ENCODE data around the gene ZNF439. TPM values are rescaled to one million over a fixed set of nuclear protein-coding genes. Genes with fewer than 3 reads are reported as not detected.

ZNF439 gene
- total and polyA plus RNA-seq, 2 of the 8 experiments (the other 6 are each of a cell fraction or from before 2014, with no cell fraction given): 0.09 TPM; not detected in 1

GRCh38 chr19:11887611-11888531 lies 39.3 kb downstream of the ZNF439 start, which contains the start of gene ZNF69:
ZNF69 (plus strand) TSS chr19:11887782; CDS start chr19:11887924, 142 bp downstream.
- H3K56ac ChIP-seq (replicated peaks; ENCODE audit: insufficient read length, low read depth, low read length): peak within 1 kb of the TSS; percentile 77
- no peaks in the 10 kb centered on the region for H3K27me3 ChIP-seq (replicated peaks in 1 of 4; ENCODE audit: control insufficient read depth in 3 of 4, extremely low read depth in 1 of 4, insufficient read depth in 3 of 4, low read length in 3 of 4)
- TF ChIP-seq CREB1 (IDR thresholded peaks at IDR 0.05) (0 out of 2 replicates have a peak, but pooled peaks have one; percentile 53), SIN3A (conservative IDR thresholded peaks at IDR 0.05 in 1 of 2, IDR thresholded peaks at IDR 0.05 in 1 of 2; ENCODE audit: low read depth in 1 of 2, low read length in 2 of 2) (peak in 1 of 2 experiments; percentile 43; a peak in 1 of 4 replicates), POLR2A (IDR thresholded peaks at IDR 0.05; ENCODE audit: control extremely low read depth in 1 of 2, low read depth in 2 of 2, low read length in 2 of 2) (peak; percentile 65 to 86), ASH2L (IDR thresholded peaks at IDR 0.05; ENCODE audit: low read length) (peak; percentile 23)
- TF ChIP-seq, protein P1, sequence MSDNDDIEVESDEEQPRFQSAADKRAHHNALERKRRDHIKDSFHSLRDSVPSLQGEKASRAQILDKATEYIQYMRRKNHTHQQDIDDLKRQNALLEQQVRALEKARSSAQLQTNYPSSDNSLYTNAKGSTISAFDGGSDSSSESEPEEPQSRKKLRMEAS (IDR thresholded peaks at IDR 0.05): peak; percentile 52
- TF ChIP-seq, protein P2, sequence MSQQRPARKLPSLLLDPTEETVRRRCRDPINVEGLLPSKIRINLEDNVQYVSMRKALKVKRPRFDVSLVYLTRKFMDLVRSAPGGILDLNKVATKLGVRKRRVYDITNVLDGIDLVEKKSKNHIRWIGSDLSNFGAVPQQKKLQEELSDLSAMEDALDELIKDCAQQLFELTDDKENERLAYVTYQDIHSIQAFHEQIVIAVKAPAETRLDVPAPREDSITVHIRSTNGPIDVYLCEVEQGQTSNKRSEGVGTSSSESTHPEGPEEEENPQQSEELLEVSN (IDR thresholded peaks at IDR 0.05): 0 out of 2 replicates have a peak, but pooled peaks have one; percentile 4

More at GRCh38 chr19:11887611-11888531, 39.3 kb downstream of the ZNF439 start, which contains the start of gene ZNF69:
- Histone ChIP-seq H3K14ac (ENCODE audit: insufficient read length) (no peak within 1 kb of the TSS), H2BK5ac (ENCODE audit: low read depth, low read length) (peak within 1 kb of the TSS; percentile 89), H2AK5ac (ENCODE audit: low read depth, low read length) (0 out of 2 replicates have a peak within 1 kb of the TSS, but pooled peaks have one; percentile 39), H4K8ac (ENCODE audit: extremely low read depth, insufficient read depth, low read length) (peak within 1 kb of the TSS; percentile 97), H3K4me3 (ENCODE audit: extremely low read depth in 1 of 4, insufficient read depth in 2 of 4, low read depth in 3 of 4, low read length in 4 of 4) (peak within 1 kb of the TSS; percentile 79 to 85 (median 84)), H3K4me2 (ENCODE audit: insufficient read depth in 1 of 2, low read depth in 2 of 2, low read length in 2 of 2) (peak within 1 kb of the TSS; percentile 80 to 93), H3K23me2 (ENCODE audit: low read depth, low read length) (peaks cover 5% of the 10 kb centered on the region; the same call in 1 of the 2 replicates), H3K36me3 (ENCODE audit: control insufficient read depth in 2 of 4, insufficient read depth in 4 of 4, low read length in 3 of 4) (peaks cover 0 to 5% (median 2%) of the 10 kb centered on the region in 4 experiments; a peak in 3 of 8 replicates), H4K5ac (ENCODE audit: insufficient read length, low read depth, low read length) (peak within 1 kb of the TSS; percentile 91), H2AFZ (ENCODE audit: low read length) (peak within 1 kb of the TSS; percentile 98), H3K9me3 (ENCODE audit: insufficient read depth in 2 of 2, low read depth in 1 of 2, low read length in 1 of 2) (0 out of 4 replicates have a peak, but pooled peaks cover 0 to 3% of the 10 kb centered on the region in 2 experiments), H2BK120ac (replicated peaks; ENCODE audit: low read depth, low read length) (no peak within 1 kb of the TSS), H3K4ac (replicated peaks; ENCODE audit: insufficient read length, low read depth, low read length) (peak within 1 kb of the TSS; percentile 53), H3K27ac (ENCODE audit: low read depth, low read length) (peak within 1 kb of the TSS; percentile 81), H3K23ac (ENCODE audit: insufficient read length) (no peak within 1 kb of the TSS), H2BK15ac (ENCODE audit: low read length) (peak within 1 kb of the TSS; percentile 31; the same call in 1 of the 2 replicates), H2BK12ac (ENCODE audit: low read depth, low read length) (peak within 1 kb of the TSS; percentile 77), H4K91ac (replicated peaks; ENCODE audit: insufficient read length, low read length) (peak within 1 kb of the TSS; percentile 88), H3K79me2 (ENCODE audit: control insufficient read depth in 1 of 2, insufficient read depth in 2 of 2, low read length in 2 of 2) (peaks cover 0 to 14% of the 10 kb centered on the region in 2 experiments; a peak in 2 of 4 replicates), H4K20me1 (replicated peaks in 1 of 2; ENCODE audit: control insufficient read depth in 1 of 2, insufficient read depth in 2 of 2, low read length in 2 of 2) (no peaks in the 10 kb centered on the region), H2BK20ac (ENCODE audit: low read length) (peak within 1 kb of the TSS; percentile 55; the same call in 1 of the 2 replicates), H3K9ac (replicated peaks in 1 of 4; ENCODE audit: extremely low read depth in 1 of 4, low read depth in 3 of 4, low read length in 3 of 4) (peak within 1 kb of the TSS; percentile 83 to 90 (median 86)), H3K4me1 (replicated peaks in 1 of 4; ENCODE audit: control insufficient read depth in 3 of 4, insufficient read depth in 4 of 4, low read length in 3 of 4) (peaks cover 4 to 15% (median 6%) of the 10 kb centered on the region in 4 experiments), H3K18ac (ENCODE audit: extremely low read depth, low read length) (peak within 1 kb of the TSS; percentile 88), H3K79me1 (ENCODE audit: low read depth, low read length) (no peaks in the 10 kb centered on the region; the same call in 1 of the 2 replicates)
- POLR2A ChIA-PET (ENCODE audit: partially characterized antibody): interaction anchor here (0.7 to 11.6 kb wide), 10 partner anchors 13 to 607 kb away, joined by 3 to 65 read pairs (median 6); partner anchors contain the start of genes ZNF20, ZNF625, ZNF700 and ZNF878
- peak; percentile 75 to 89 for DNase-seq (ENCODE audit: low read depth in 1 of 2, low spot score in 2 of 2)
- peak; percentile 32 for FAIRE-seq
- WGBS, 2 experiments (ENCODE audit: extremely low coverage in 1 of 2, insufficient coverage in 1 of 2, insufficient read length in 1 of 2, insufficient replicate concordance in 2 of 2, low coverage in 1 of 2, low lambda C conversion rate in 2 of 2, missing lambda C conversion rate in 1 of 2): 1% methylated on average over 56 of the region's 56 CpGs; no CpG with 5 or more reads in 1 of the 2 experiments
- CTCF ChIA-PET (ENCODE audit: partially characterized antibody): interaction anchor here (0.9 to 12.8 kb wide), 6 partner anchors 10 to 239 kb away, joined by 3 to 169 read pairs (median 4); partner anchors contain the start of gene ZNF491

All from H1 (cell line).